ENCODE results near the gene SNAPC2. TPM values are rescaled to one million over a fixed set of nuclear protein-coding genes. Genes with fewer than 3 reads are reported as not detected.
A peak's percentile ranks its signal among the peaks of the same experiment; 100 is the strongest.

The SNAPC2 gene
- total and polyA plus RNA-seq, 2 of the 13 experiments (the other 11 are each of a cell fraction or from before 2014, with no cell fraction given), result 10.2 to 12.7 TPM

- TF ChIP-seq NFATC3 (CRISPR knock-in tag; IDR thresholded peaks at IDR 0.05), result no peak
- TF ChIP-seq E2F5 (CRISPR knock-in tag; conservative IDR thresholded peaks at IDR 0.05), result no peak
- TF ChIP-seq ZNF18 (CRISPR knock-in tag; IDR thresholded peaks at IDR 0.05; ENCODE audit: insufficient replicate concordance), result peak; percentile 33
- TF ChIP-seq PRDM15 (CRISPR knock-in tag; IDR thresholded peaks at IDR 0.05), result no peak
- no peak for TF ChIP-seq NR2F1 (CRISPR knock-in tag; IDR thresholded peaks at IDR 0.05)
- no peak for TF ChIP-seq ZNF841 (CRISPR knock-in tag; IDR thresholded peaks at IDR 0.05; ENCODE audit: borderline replicate concordance)
- no peak; the same call in 1 of the 2 replicates for TF ChIP-seq NRL (CRISPR knock-in tag; IDR thresholded peaks at IDR 0.05; ENCODE audit: borderline replicate concordance)
- no peak for TF ChIP-seq SOX13 (IDR thresholded peaks at IDR 0.05)
- 0 out of 4 replicates have a peak, but pooled peaks of 1 of the 2 experiments have one; percentile 18 for TF ChIP-seq SOX13 (CRISPR knock-in tag; conservative IDR thresholded peaks at IDR 0.05 in 1 of 2, IDR thresholded peaks at IDR 0.05 in 1 of 2)
- peak; percentile 52; the same call in 1 of the 2 replicates for TF ChIP-seq ZNF580 (CRISPR knock-in tag; IDR thresholded peaks at IDR 0.05; ENCODE audit: borderline replicate concordance, low read depth)
- no peak for TF ChIP-seq YEATS2 (CRISPR knock-in tag; IDR thresholded peaks at IDR 0.05; ENCODE audit: borderline replicate concordance)
- TF ChIP-seq PRPF4 (IDR thresholded peaks at IDR 0.05; ENCODE audit: low read depth, low read length, poor library complexity, severe bottlenecking), result no peak
- no peak for TF ChIP-seq SAFB2 (CRISPR knock-in tag; IDR thresholded peaks at IDR 0.05; ENCODE audit: borderline replicate concordance, low read depth)
- no peak for TF ChIP-seq MTERF4 (CRISPR knock-in tag; IDR thresholded peaks at IDR 0.05)
- TF ChIP-seq HNF1A (IDR thresholded peaks at IDR 0.05; ENCODE audit: low read depth), result no peak
- TF ChIP-seq HNF1A (CRISPR knock-in tag; IDR thresholded peaks at IDR 0.05; ENCODE audit: borderline replicate concordance), result no peak
Observed at GRCh38 chr19:7897292-7897691, 22.8 kb upstream of the SNAPC2 start (continued).
